GM12878 (cell line): ENCODE results near the gene TMPRSS6. TPM values are rescaled to one million over a fixed set of nuclear protein-coding genes. Genes with fewer than 3 reads are reported as not detected.
A peak's percentile ranks its signal among the peaks of the same experiment; 100 is the strongest.

Experiments
- ATAC-seq: fragments of 200-7000 bp; cut with Tn5 transposase; 3 replicates; pipeline ENCODE4 v1.9.1; 2020; ENCODE audit warnings: mild to moderate bottlenecking, moderate library complexity
- BruUV-seq: library from RNA; stranded (reverse); fragments of 400-500 nt; replicated peaks from 2 replicates; lab custom pipeline; 2021; lab: Mats Ljungman, UMichigan
- CTCF ChIA-PET: fragments of 300-600 bp; sonication (Branson Sonifier 250); formaldehyde crosslinking; extraction: SDS; loops from one replicate; lab custom pipeline; 2021; ENCODE audit warnings: inconsistent platforms; lab: Yijun Ruan, JAX
- POLR2A ChIA-PET: fragments of 350-600 bp; formaldehyde crosslinking; extraction: SDS; loops from one replicate; lab custom pipeline; 2021; ENCODE audit warnings: inconsistent platforms; lab: Charles Lee
- RAD21 ChIA-PET: fragments of 300-600 bp; sonication (Branson Sonifier 250); formaldehyde crosslinking; loops from one replicate; lab custom pipeline; 2023; ENCODE audit warnings: antibody characterized with exemption; ENCODE audit not compliant: unreplicated experiment; lab: Charles Lee
- SMC1A ChIA-PET: fragments of 300-600 bp; sonication (Branson Sonifier 250); formaldehyde crosslinking; loops from one replicate; lab custom pipeline; 2023; ENCODE audit not compliant: unreplicated experiment, uncharacterized antibody; lab: Charles Lee
- DNase-seq: peaks from one replicate; pipeline ENCODE4 v3.0.0-alpha.2; 2011; ENCODE audit warnings: low read depth, low spot score
- FAIRE-seq: peaks from 3 replicates; lab custom pipeline; 2011; peaks lifted over from hg19 to GRCh38; lab: Jason Lieb, UNC
- H2AFZ ChIP-seq: 2 replicates; pipeline ENCODE4 v1.6.0; 2011; ENCODE audit warnings: low read depth, low read length, control low read depth; ENCODE audit not compliant: control insufficient read depth
- H3K27ac ChIP-seq: 2 replicates; pipeline ENCODE4 v1.5.1; 2011; ENCODE audit warnings: control low read depth; ENCODE audit not compliant: control insufficient read depth, insufficient read depth
- H3K27me3 ChIP-seq, 2 experiments: replicated peaks in 1 of 2; 2 replicates each; pipeline versions ENCODE4 v1.6.0 to v1.6.1; 2011; ENCODE audit warnings: low read length in 1 of 2; ENCODE audit not compliant: control insufficient read depth in 2 of 2, insufficient read depth in 2 of 2
- H3K36me3 ChIP-seq, 2 experiments: 2 replicates each; pipeline ENCODE4 v1.5.1; 2011; ENCODE audit warnings: low read length in 1 of 2; ENCODE audit not compliant: control insufficient read depth in 2 of 2, insufficient read depth in 2 of 2
- H3K4me1 ChIP-seq: 2 replicates; pipeline ENCODE4 v1.6.1; 2011; ENCODE audit warnings: mild to moderate bottlenecking, low read length, moderate library complexity, mixed read lengths; ENCODE audit not compliant: control insufficient read depth, insufficient read depth
- H3K4me2 ChIP-seq: 2 replicates; pipeline ENCODE4 v1.6.0; 2011; ENCODE audit warnings: control low read depth; ENCODE audit not compliant: control insufficient read depth, insufficient read depth
- H3K4me3 ChIP-seq: fragments of 200-600 bp; sonication (generic); 2 replicates; pipeline ENCODE4 v1.5.1; 2016
- H3K79me2 ChIP-seq: 2 replicates; pipeline ENCODE4 v1.6.0; 2011; ENCODE audit warnings: low read length; ENCODE audit not compliant: control insufficient read depth, insufficient read depth
- H3K9ac ChIP-seq: 2 replicates; pipeline ENCODE4 v1.8.0; 2011; ENCODE audit warnings: low read length, control low read depth, mixed read lengths; ENCODE audit not compliant: control insufficient read depth, insufficient read depth
- H3K9me3 ChIP-seq: replicated peaks from 3 replicates; pipeline ENCODE4 v1.5.1; 2011; ENCODE audit warnings: mild to moderate bottlenecking, low read length; ENCODE audit not compliant: control insufficient read depth, insufficient read depth
- H4K20me1 ChIP-seq: 2 replicates; pipeline ENCODE4 v1.6.0; 2011; ENCODE audit not compliant: control insufficient read depth, insufficient read depth
- ATF7 ChIP-seq: fragments of 450-650 bp; IDR thresholded peaks from 2 replicates; pipeline ENCODE4 v1.6.1; 2016; ENCODE audit warnings: low read depth, mild to moderate bottlenecking
- CBX3 ChIP-seq: fragments of 200-600 bp; sonication (generic); IDR thresholded peaks from 2 replicates; pipeline ENCODE4 v1.6.1; 2016; ENCODE audit warnings: low read depth, borderline replicate concordance
- ETV6 ChIP-seq, 2 experiments: fragments of 450-650 bp in 1 of 2; IDR thresholded peaks in 1 of 2; conservative IDR thresholded peaks in 1 of 2; 2 replicates each; pipeline ENCODE4 v1.6.1; 2014; ENCODE audit warnings: antibody characterized with exemption in 1 of 2, borderline replicate concordance in 1 of 2, low read depth in 1 of 2, mild to moderate bottlenecking in 1 of 2, moderate library complexity in 1 of 2
- HDAC2 ChIP-seq: fragments of 200-600 bp; sonication (generic); IDR thresholded peaks from 2 replicates; pipeline ENCODE4 v1.6.1; 2017
- IKZF1 ChIP-seq: fragments of 450-650 bp; conservative IDR thresholded peaks from 2 replicates; pipeline ENCODE4 v1.6.1; 2017; ENCODE audit warnings: antibody characterized with exemption, mild to moderate bottlenecking
- LARP7 ChIP-seq: fragments of 450-650 bp; IDR thresholded peaks from 2 replicates; pipeline ENCODE4 v1.6.1; 2017; ENCODE audit warnings: mild to moderate bottlenecking
- MEF2B ChIP-seq: fragments of 450-650 bp; IDR thresholded peaks from 2 replicates; pipeline ENCODE4 v1.6.1; 2018; ENCODE audit warnings: mild to moderate bottlenecking, moderate library complexity; ENCODE audit not compliant: partially characterized antibody, poor library complexity, severe bottlenecking
- MTA3 ChIP-seq: IDR thresholded peaks from 2 replicates; pipeline ENCODE4 v1.6.1; 2012; ENCODE audit warnings: low read length, inconsistent platforms, borderline replicate concordance
- SMARCA5 ChIP-seq: fragments of 450-650 bp; IDR thresholded peaks from 2 replicates; pipeline ENCODE4 v1.6.1; 2017; ENCODE audit warnings: mild to moderate bottlenecking
- TCF7 ChIP-seq: IDR thresholded peaks from 2 replicates; pipeline ENCODE4 v1.6.1; 2014; ENCODE audit warnings: antibody characterized with exemption, borderline replicate concordance
- USF2 ChIP-seq: IDR thresholded peaks from 2 replicates; pipeline ENCODE4 v1.6.1; 2011; ENCODE audit warnings: low read depth, low read length, improper control_type of control experiment, borderline replicate concordance
- WGBS: methylation state at CpG from one replicate; pipeline ENCODE4 v1.1.6; 2016; ENCODE audit warnings: low lambda C conversion rate; ENCODE audit not compliant: insufficient replicate concordance, insufficient coverage; ENCODE audit errors: missing lambda C conversion rate; 5-methylcytosine and 5-hydroxymethylcytosine counted together
- in situ Hi-C: fragments of 300-500 bp; cut with MboI; formaldehyde crosslinking; loops from 9 replicates; pipeline ENCODE4 v1.14.3; 2018; ENCODE audit warnings: mixed read lengths
- intact Hi-C: fragments of 100-400 bp; cut with micrococcal nuclease; formaldehyde crosslinking; loops from one replicate; pipeline ENCODE4 v1.14.2; 2022; ENCODE audit not compliant: unreplicated experiment
- polyA plus RNA-seq, 11 experiments: library from polyadenylated mRNA; depleted of rRNA in 4 of 11; unstranded in 6 of 11; stranded (reverse) in 5 of 11; fragments of >200 nt; fragmentation: Nextera tagmentation in 4 of 11; fragmentation: Illumina TruSeq in 1 of 11; extraction: Ambion mirVana in 4 of 11; extraction: Trizol in 1 of 11; gene quantifications; 1 replicate in 1 of 11; 2 replicates in 10 of 11; pipeline versions ENCODE4 v1.2.1 to v1.2.3, GENCODE V29; 2011 to 2016; ENCODE audit warnings: inconsistent platforms in 2 of 11, missing spikeins in 2 of 11, low read depth in 1 of 11
- total RNA-seq, 4 experiments: library from RNA; depleted of rRNA in 3 of 4; stranded (reverse); fragments of >200 nt in 3 of 4; fragmentation: Illumina TruSeq in 1 of 4; extraction: Trizol in 1 of 4; gene quantifications; 2 replicates each; pipeline versions ENCODE4 v1.2.1 to v1.2.3, GENCODE V29; 2013 to 2021
- TF ChIP-seq, protein P1 (sequence below): IDR thresholded peaks from 2 replicates; pipeline ENCODE4 v1.6.1; 2011; ENCODE audit warnings: borderline replicate concordance, low read depth, mild to moderate bottlenecking, moderate library complexity, mixed read lengths, low read length; ENCODE audit not compliant: insufficient read depth; ENCODE audit errors: extremely low read length
- TF ChIP-seq, protein P2 (sequence below): fragments of 450-650 bp; formaldehyde crosslinking; IDR thresholded peaks from 2 replicates; pipeline ENCODE4 v1.4.0; 2020; ENCODE audit warnings: mild to moderate bottlenecking, moderate library complexity

Gene TMPRSS6
- total and polyA plus RNA-seq, 10 of the 15 experiments (the other 5 are each of a cell fraction or from before 2014, with no cell fraction given) = 0.06 to 0.69 (median 0.19) TPM; not detected in 6

- ChIA-PET RAD21 (no interaction called here), POLR2A (no interaction called here), SMC1A (no interaction called here), CTCF (no interaction called here)
- FAIRE-seq (no peak), DNase-seq (no peak), ATAC-seq (no peak)
- H3K9ac ChIP-seq = no peak overlapping the region
- in situ Hi-C loops (no loop called here), intact Hi-C loops (no loop called here)
- H3K36me3 ChIP-seq = no peaks in the 10 kb centered on the region
- BruUV-seq = no TSS peak
- H2AFZ ChIP-seq = no peak overlapping the region
- H3K4me3 ChIP-seq = no peak overlapping the region
- H3K27me3 ChIP-seq = no peaks in the 10 kb centered on the region
- H3K4me1 ChIP-seq = peaks cover 12% of the 10 kb centered on the region
- no peaks in the 10 kb centered on the region for H3K9me3 ChIP-seq
- no peaks in the 10 kb centered on the region for H3K79me2 ChIP-seq
- H3K27ac ChIP-seq = no peak overlapping the region
- 28% methylated on average over 4 of the region's 4 CpGs for WGBS
- TF ChIP-seq, protein P1, sequence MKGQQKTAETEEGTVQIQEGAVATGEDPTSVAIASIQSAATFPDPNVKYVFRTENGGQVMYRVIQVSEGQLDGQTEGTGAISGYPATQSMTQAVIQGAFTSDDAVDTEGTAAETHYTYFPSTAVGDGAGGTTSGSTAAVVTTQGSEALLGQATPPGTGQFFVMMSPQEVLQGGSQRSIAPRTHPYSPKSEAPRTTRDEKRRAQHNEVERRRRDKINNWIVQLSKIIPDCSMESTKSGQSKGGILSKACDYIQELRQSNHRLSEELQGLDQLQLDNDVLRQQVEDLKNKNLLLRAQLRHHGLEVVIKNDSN = peak; percentile 10
- no peak for TF ChIP-seq LARP7
- no peaks in the 10 kb centered on the region for H4K20me1 ChIP-seq
- no peak overlapping the region for H3K4me2 ChIP-seq
Measured at GRCh38 chr22:37117092-37117491, 7.6 kb upstream of the TMPRSS6 start.

GRCh38 chr22:37115032-37115431 lies 5.5 kb upstream of the TMPRSS6 start:
- SMC1A ChIA-PET = no interaction called here
- Histone ChIP-seq H3K79me2 (no peaks in the 10 kb centered on the region), H3K9me3 (no peaks in the 10 kb centered on the region), H3K4me1 (peaks cover 5% of the 10 kb centered on the region), H3K36me3 (no peaks in the 10 kb centered on the region), H3K4me3 (no peak overlapping the region), H3K27ac (no peak overlapping the region), H2AFZ (no peak overlapping the region), H3K27me3 (no peaks in the 10 kb centered on the region), H4K20me1 (no peaks in the 10 kb centered on the region), H3K4me2 (no peak overlapping the region), H3K9ac (no peak overlapping the region)
- 65% methylated on average over 11 of the region's 11 CpGs for WGBS
- CTCF ChIA-PET = interaction anchor here (1.2 kb wide), 1 partner anchor 8 kb away, joined by 4 read pairs; no protein-coding TSS in a partner anchor
- DNase-seq (no peak), ATAC-seq (no peak), FAIRE-seq (no peak)
- RAD21 ChIA-PET = no interaction called here
- intact Hi-C loops (no loop called here), in situ Hi-C loops (no loop called here)
- BruUV-seq = no TSS peak
- POLR2A ChIA-PET = no interaction called here
- TF ChIP-seq TCF7 (no peak), IKZF1 (no peak), USF2 (no peak), ETV6 (conservative IDR thresholded peaks at IDR 0.05 in 1 of 2, IDR thresholded peaks at IDR 0.05 in 1 of 2; ENCODE audit: borderline replicate concordance in 1 of 2, low read depth in 1 of 2) (no peak), MEF2B (no peak), ATF7 (no peak), HDAC2 (no peak), CBX3 (no peak), SMARCA5 (no peak), MTA3 (no peak)
- TF ChIP-seq, protein P2, sequence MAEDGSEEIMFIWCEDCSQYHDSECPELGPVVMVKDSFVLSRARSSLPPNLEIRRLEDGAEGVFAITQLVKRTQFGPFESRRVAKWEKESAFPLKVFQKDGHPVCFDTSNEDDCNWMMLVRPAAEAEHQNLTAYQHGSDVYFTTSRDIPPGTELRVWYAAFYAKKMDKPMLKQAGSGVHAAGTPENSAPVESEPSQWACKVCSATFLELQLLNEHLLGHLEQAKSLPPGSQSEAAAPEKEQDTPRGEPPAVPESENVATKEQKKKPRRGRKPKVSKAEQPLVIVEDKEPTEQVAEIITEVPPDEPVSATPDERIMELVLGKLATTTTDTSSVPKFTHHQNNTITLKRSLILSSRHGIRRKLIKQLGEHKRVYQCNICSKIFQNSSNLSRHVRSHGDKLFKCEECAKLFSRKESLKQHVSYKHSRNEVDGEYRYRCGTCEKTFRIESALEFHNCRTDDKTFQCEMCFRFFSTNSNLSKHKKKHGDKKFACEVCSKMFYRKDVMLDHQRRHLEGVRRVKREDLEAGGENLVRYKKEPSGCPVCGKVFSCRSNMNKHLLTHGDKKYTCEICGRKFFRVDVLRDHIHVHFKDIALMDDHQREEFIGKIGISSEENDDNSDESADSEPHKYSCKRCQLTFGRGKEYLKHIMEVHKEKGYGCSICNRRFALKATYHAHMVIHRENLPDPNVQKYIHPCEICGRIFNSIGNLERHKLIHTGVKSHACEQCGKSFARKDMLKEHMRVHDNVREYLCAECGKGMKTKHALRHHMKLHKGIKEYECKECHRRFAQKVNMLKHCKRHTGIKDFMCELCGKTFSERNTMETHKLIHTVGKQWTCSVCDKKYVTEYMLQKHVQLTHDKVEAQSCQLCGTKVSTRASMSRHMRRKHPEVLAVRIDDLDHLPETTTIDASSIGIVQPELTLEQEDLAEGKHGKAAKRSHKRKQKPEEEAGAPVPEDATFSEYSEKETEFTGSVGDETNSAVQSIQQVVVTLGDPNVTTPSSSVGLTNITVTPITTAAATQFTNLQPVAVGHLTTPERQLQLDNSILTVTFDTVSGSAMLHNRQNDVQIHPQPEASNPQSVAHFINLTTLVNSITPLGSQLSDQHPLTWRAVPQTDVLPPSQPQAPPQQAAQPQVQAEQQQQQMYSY = no peak
